Measurements from ENCODE around the gene ST6GALNAC5. TPM values are rescaled to one million over a fixed set of nuclear protein-coding genes. Genes with fewer than 3 reads are reported as not detected.

Gene ST6GALNAC5
- total and polyA plus RNA-seq, 2 donors (not counting 3 experiments of a cell fraction or from before 2014, with no cell fraction given): not detected

- no peak for DNase-seq (ENCODE audit: low read depth, low spot score)
- dilution Hi-C loops (cut with MboI; ENCODE audit: extremely low pct_ligation_motif_present, low sequenced_read_pairs): no loop called here
These were observed 94.0 kb downstream of the ST6GALNAC5 start for GRCh38 chr1:76961181-76961819.

More at GRCh38 chr1:76961181-76961819, 94.0 kb downstream of the ST6GALNAC5 start:
- no peak overlapping the region for H3K4me3 ChIP-seq (replicated peaks in 1 of 3; ENCODE audit: insufficient read depth in 1 of 3, low read depth in 1 of 3, low read length in 3 of 3)
- ChIA-PET POLR2A (no interaction called here), CTCF (no interaction called here)
- no peaks in the 10 kb centered on the region for H3K27me3 ChIP-seq (ENCODE audit: control insufficient read depth in 2 of 2, insufficient read depth in 2 of 2, low read length in 2 of 2)
- H3K9me1 ChIP-seq (replicated peaks; ENCODE audit: control insufficient read depth, extremely low read depth, insufficient read depth, low read length): no peaks in the 10 kb centered on the region
- H4K20me1 ChIP-seq (replicated peaks; ENCODE audit: control insufficient read depth, extremely low read depth, insufficient read depth, low read length): no peaks in the 10 kb centered on the region
- H3K9me3 ChIP-seq (replicated peaks; ENCODE audit: control insufficient read depth, insufficient read depth, low read length): no peaks in the 10 kb centered on the region
- intact Hi-C loops (cut with micrococcal nuclease): no loop called here
- H3K36me3 ChIP-seq (ENCODE audit: control insufficient read depth in 2 of 2, extremely low read depth in 1 of 2, insufficient read depth in 2 of 2, low read length in 2 of 2): no peaks in the 10 kb centered on the region
- H3K27ac ChIP-seq (ENCODE audit: insufficient read depth, low read depth, low read length): no peak overlapping the region
- H3K9ac ChIP-seq (replicated peaks; ENCODE audit: extremely low read depth, insufficient read depth, low read length): no peak overlapping the region
- TF ChIP-seq EZH2 (IDR thresholded peaks at IDR 0.05; ENCODE audit: borderline replicate concordance, low read depth, low read length, severe bottlenecking) (no peak), MAX (IDR thresholded peaks at IDR 0.05; ENCODE audit: insufficient read depth, insufficient read length) (no peak), CTCF (IDR thresholded peaks at IDR 0.05; ENCODE audit: extremely low read depth in 1 of 2, insufficient read depth in 1 of 2, low read depth in 1 of 2, low read length in 2 of 2) (no peak), POLR2A (IDR thresholded peaks at IDR 0.05; ENCODE audit: low read depth, low read length) (no peak), GATA2 (IDR thresholded peaks at IDR 0.05; ENCODE audit: insufficient read depth, insufficient read length, low read depth, low read length) (no peak), FOS (IDR thresholded peaks at IDR 0.05; ENCODE audit: borderline replicate concordance, insufficient read depth, low read length) (no peak), MYC (IDR thresholded peaks at IDR 0.05; ENCODE audit: low read depth, low read length) (no peak), POLR2AphosphoS5 (IDR thresholded peaks at IDR 0.05; ENCODE audit: insufficient read depth, low read depth, low read length) (no peak), JUN (IDR thresholded peaks at IDR 0.05; ENCODE audit: borderline replicate concordance, insufficient read depth, insufficient read length, low read depth) (no peak)
- BruUV-seq (replicated peaks): no TSS peak
- no peaks in the 10 kb centered on the region for H3K79me2 ChIP-seq (ENCODE audit: control insufficient read depth, insufficient read depth, low read length)
- FAIRE-seq: no peak
- no peaks in the 10 kb centered on the region for H3K4me1 ChIP-seq (ENCODE audit: control insufficient read depth, extremely low read depth, insufficient read depth, low read length)
- no peak overlapping the region for H3K4me2 ChIP-seq (ENCODE audit: insufficient read depth, low read length)
- H2AFZ ChIP-seq (ENCODE audit: low read depth, low read length): no peak overlapping the region

Data from endothelial cell of umbilical vein (primary cell).